CD4-positive, alpha-beta T cell treated with Interleukin-21 for 1 hour (primary cell): ENCODE measurements around the gene SGMS1.
"Not testable (repeated sequence)": the region's sequence is repeated elsewhere in the genome, so short reads cannot be mapped to it uniquely, and the experiment has no call there.

ENCODE experiments used
- DNase-seq: peaks from one replicate; pipeline ENCODE4 v3.0.0-alpha.2; 2020

SGMS1 gene

GRCh38 chr10:50281210-50281966, 342.4 kb downstream of the SGMS1 start:
- DNase-seq: no peak

GRCh38 chr10:50280049-50280841, 343.5 kb downstream of the SGMS1 start:
- DNase-seq: no peak

GRCh38 chr10:50279489-50279888, 344.3 kb downstream of the SGMS1 start:
- DNase-seq: no peak

GRCh38 chr10:50275650-50276235, 348.0 kb downstream of the SGMS1 start:
- DNase-seq: peak; percentile 29

GRCh38 chr10:50272531-50272930, 351.2 kb downstream of the SGMS1 start:
- no peak for DNase-seq

- no peak for DNase-seq
Measured at GRCh38 chr10:50271564-50272250, 352.0 kb downstream of the SGMS1 start.

- not testable (repeated sequence) for DNase-seq
Measured at GRCh38 chr10:50267877-50268276, 355.9 kb downstream of the SGMS1 start.

GRCh38 chr10:50262625-50263024, 361.1 kb downstream of the SGMS1 start:
- DNase-seq: peak; percentile 26

- DNase-seq: peak; percentile 27
Measured at GRCh38 chr10:50260791-50261281, 362.9 kb downstream of the SGMS1 start.
